Activated naive CD8-positive, alpha-beta T cell treated with anti-CD3 and anti-CD28 coated beads for 36 hours (primary cell): ENCODE data around the gene TBC1D1. TPM values are rescaled to one million over a fixed set of nuclear protein-coding genes. Genes with fewer than 3 reads are reported as not detected.
"Not testable (repeated sequence)": the region's sequence is repeated elsewhere in the genome, so short reads cannot be mapped to it uniquely, and the experiment has no call there.

Source experiments
- DNase-seq: peaks from one replicate; pipeline ENCODE4 v3.0.0; 2021
- H3K27ac Mint-ChIP-seq: one replicate; pipeline ENCODE4 v1.8.0; 2022; ENCODE audit warnings: mild to moderate bottlenecking, moderate library complexity, mixed read lengths
- H3K27me3 Mint-ChIP-seq: one replicate; pipeline ENCODE4 v1.8.0; 2022; ENCODE audit warnings: mild to moderate bottlenecking, mixed read lengths
- H3K36me3 Mint-ChIP-seq: one replicate; pipeline ENCODE4 v1.8.0; 2021; ENCODE audit warnings: mild to moderate bottlenecking, mixed read lengths
- H3K4me1 Mint-ChIP-seq: one replicate; pipeline ENCODE4 v1.8.0; 2021; ENCODE audit warnings: mixed read lengths
- H3K4me3 Mint-ChIP-seq: one replicate; pipeline ENCODE4 v1.8.0; 2022; ENCODE audit warnings: mild to moderate bottlenecking, moderate library complexity, mixed read lengths
- H3K9me3 Mint-ChIP-seq: one replicate; pipeline ENCODE4 v1.8.0; 2022; ENCODE audit warnings: mixed read lengths
- total RNA-seq, 2 experiments: library from RNA; stranded (reverse); gene quantifications; one replicate each; pipeline ENCODE4 v1.2.3, GENCODE V29; 2021

TBC1D1 gene
- total RNA-seq, 2 experiments from 2014 or later: 79.6 to 80.3 TPM

- no peak overlapping the region for H3K27ac Mint-ChIP-seq
- peaks cover 15% of the 10 kb centered on the region for H3K36me3 Mint-ChIP-seq
- no peaks in the 10 kb centered on the region for H3K27me3 Mint-ChIP-seq
- H3K9me3 Mint-ChIP-seq: no peaks in the 10 kb centered on the region
- peaks cover 10% of the 10 kb centered on the region for H3K4me1 Mint-ChIP-seq
- no peak for DNase-seq
- H3K4me3 Mint-ChIP-seq: no peak overlapping the region
Measured at GRCh38 chr4:38014421-38014852, 123.6 kb downstream of the TBC1D1 start.

DNA sequence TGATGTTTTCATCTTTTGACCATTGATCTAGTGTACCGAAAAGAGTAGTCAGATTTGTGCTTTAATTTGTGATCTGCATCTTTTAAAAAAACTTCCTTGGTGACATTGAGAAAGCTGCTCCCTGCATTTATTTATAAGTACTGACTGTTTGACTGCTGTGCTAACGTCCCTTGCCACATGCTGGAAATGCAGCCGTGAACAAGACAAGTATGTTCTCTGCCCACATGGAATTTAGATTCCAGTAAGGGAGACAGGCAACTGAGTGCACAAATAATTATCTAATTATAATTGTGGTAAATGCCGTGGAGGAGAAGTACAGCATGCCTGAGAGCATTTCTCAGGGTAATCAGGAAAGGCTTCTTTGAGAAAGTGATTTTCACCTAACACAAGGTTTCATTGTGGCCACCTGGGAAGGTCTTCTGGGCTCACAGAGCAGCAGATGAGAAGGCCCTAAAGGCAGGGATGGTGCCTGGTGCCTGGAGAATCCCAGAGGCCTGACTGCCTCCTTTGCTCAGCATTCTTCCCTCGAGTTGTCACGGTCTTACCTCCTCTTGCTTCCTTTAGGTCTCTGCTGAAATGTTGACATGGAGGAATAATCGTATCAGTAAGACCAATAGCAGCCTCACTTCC, 125.1 kb downstream of the TBC1D1 start:
- Mint-ChIP-seq H3K36me3 (peaks cover 21% of the 10 kb centered on the region), H3K4me1 (peaks cover 10% of the 10 kb centered on the region), H3K27me3 (no peaks in the 10 kb centered on the region), H3K9me3 (peaks cover 3% of the 10 kb centered on the region), H3K27ac (no peak overlapping the region), H3K4me3 (no peak overlapping the region)
- no peak for DNase-seq

- H3K4me3 Mint-ChIP-seq: no peak overlapping the region
- peaks cover 3% of the 10 kb centered on the region for H3K9me3 Mint-ChIP-seq
- DNase-seq: no peak
- no peaks in the 10 kb centered on the region for H3K27me3 Mint-ChIP-seq
- no peak overlapping the region for H3K27ac Mint-ChIP-seq
- H3K4me1 Mint-ChIP-seq: peaks cover 6% of the 10 kb centered on the region
- H3K36me3 Mint-ChIP-seq: peaks cover 28% of the 10 kb centered on the region
Measured at GRCh38 chr4:38016698-38017097, 125.8 kb downstream of the TBC1D1 start.

DNA sequence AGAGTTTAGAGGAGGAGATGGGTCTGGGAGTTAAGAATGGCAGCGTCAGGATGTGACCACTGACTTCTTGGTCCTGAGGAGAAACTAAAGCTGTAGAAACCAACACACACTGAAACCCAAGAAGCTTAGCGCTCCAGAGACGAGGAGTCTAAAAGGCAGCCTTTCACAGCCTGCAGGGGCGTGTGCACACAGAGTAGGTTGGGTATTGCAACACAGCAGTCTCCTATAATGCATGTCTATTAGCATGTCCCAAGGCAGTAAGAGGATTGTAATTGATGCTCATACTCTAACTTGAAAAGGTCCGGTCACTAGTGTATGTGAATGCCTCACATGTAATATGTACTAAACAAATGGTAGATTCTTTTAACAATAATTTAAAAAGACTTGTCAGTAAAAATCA, 126.7 kb downstream of the TBC1D1 start:
- no peak for DNase-seq
- Mint-ChIP-seq H3K4me3 (no peak overlapping the region), H3K9me3 (peaks cover 3% of the 10 kb centered on the region), H3K36me3 (peaks cover 36% of the 10 kb centered on the region), H3K4me1 (peaks cover 3% of the 10 kb centered on the region), H3K27me3 (no peaks in the 10 kb centered on the region), H3K27ac (no peak overlapping the region)

DNA sequence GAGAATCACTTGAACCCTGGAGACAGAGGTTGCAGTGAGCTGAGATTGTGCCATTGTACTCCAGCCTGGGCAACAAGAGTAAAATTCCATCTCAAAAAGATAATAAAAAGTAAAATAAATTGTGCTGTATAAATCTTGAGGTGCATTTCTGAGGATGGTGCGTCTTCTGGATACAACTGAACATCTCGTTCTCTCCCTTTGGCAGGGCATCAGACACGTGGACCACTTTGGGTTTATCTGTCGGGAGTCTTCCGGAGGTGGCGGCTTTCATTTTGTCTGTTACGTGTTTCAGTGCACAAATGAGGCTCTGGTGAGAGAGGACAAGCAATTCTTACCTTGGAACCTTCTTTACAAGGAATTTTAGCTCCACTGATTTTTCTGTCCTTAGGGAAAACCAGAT, 129.5 kb downstream of the TBC1D1 start:
- Mint-ChIP-seq H3K36me3 (peaks cover 36% of the 10 kb centered on the region), H3K27ac (no peak overlapping the region), H3K4me1 (peaks cover 3% of the 10 kb centered on the region), H3K27me3 (no peaks in the 10 kb centered on the region), H3K4me3 (no peak overlapping the region), H3K9me3 (peaks cover 3% of the 10 kb centered on the region)
- DNase-seq: no peak

- H3K36me3 Mint-ChIP-seq: peaks cover 34% of the 10 kb centered on the region
- H3K4me1 Mint-ChIP-seq, DNase-seq, H3K4me3 Mint-ChIP-seq, H3K27ac Mint-ChIP-seq, H3K9me3 Mint-ChIP-seq, H3K27me3 Mint-ChIP-seq: not testable (repeated sequence)
Measured at GRCh38 chr4:38020961-38021360, 130.1 kb downstream of the TBC1D1 start.

GRCh38 chr4:38021751-38022150, 130.9 kb downstream of the TBC1D1 start:
- Mint-ChIP-seq H3K4me3 (no peak overlapping the region), H3K27ac (no peak overlapping the region), H3K4me1 (no peaks in the 10 kb centered on the region), H3K27me3 (no peaks in the 10 kb centered on the region), H3K9me3 (peaks cover 3% of the 10 kb centered on the region), H3K36me3 (peaks cover 29% of the 10 kb centered on the region)
- no peak for DNase-seq

DNA sequence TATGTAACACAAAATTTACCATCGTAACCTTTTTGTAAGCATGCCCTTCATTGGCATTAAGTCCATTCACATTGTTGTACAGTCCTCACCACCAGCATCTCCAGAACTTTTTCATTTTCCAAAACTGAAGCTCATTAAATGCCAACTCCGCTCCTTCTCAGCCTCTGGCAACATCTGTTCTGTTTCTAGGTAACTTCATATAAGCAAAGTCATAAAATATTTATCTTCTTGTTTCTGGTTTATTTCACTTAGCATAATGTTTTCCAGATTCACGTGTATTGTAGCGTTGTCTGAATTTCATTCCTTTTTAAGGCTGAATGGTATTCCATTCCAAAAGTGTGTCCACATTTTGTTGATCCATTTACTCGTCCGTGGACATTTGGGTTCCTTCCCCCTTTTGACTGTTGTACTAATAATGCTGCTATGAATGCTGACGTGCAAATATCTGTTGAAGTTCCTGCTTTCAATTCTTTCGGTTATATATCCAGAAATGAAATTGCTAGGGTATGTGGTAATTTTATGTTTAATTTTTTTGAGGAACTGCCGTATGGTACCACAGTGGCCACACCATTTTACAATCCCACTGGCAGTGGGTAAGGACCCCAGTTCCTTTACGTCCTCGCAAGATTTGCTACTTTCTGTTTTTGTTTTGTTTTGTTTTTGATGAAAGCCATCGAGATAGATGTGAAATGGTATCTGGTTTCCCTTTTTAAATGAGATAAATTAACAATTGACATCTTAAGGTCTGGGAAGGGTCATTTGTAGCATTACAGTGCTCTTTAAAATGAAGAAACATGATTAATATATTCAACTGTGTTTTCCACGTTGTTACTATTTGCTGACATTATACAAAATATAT, 132.7 kb downstream of the TBC1D1 start:
- H3K27me3 Mint-ChIP-seq: no peaks in the 10 kb centered on the region
- H3K4me1 Mint-ChIP-seq: no peaks in the 10 kb centered on the region
- no peak overlapping the region for H3K27ac Mint-ChIP-seq
- H3K9me3 Mint-ChIP-seq: peaks cover 3% of the 10 kb centered on the region
- no peak overlapping the region for H3K4me3 Mint-ChIP-seq
- H3K36me3 Mint-ChIP-seq: peaks cover 30% of the 10 kb centered on the region
- no peak for DNase-seq

- no peaks in the 10 kb centered on the region for H3K4me1 Mint-ChIP-seq
- peaks cover 33% of the 10 kb centered on the region for H3K36me3 Mint-ChIP-seq
- peaks cover 3% of the 10 kb centered on the region for H3K9me3 Mint-ChIP-seq
- no peak overlapping the region for H3K4me3 Mint-ChIP-seq
- no peaks in the 10 kb centered on the region for H3K27me3 Mint-ChIP-seq
- no peak for DNase-seq
- H3K27ac Mint-ChIP-seq: no peak overlapping the region
Measured at GRCh38 chr4:38024206-38024509, 133.3 kb downstream of the TBC1D1 start.

DNA sequence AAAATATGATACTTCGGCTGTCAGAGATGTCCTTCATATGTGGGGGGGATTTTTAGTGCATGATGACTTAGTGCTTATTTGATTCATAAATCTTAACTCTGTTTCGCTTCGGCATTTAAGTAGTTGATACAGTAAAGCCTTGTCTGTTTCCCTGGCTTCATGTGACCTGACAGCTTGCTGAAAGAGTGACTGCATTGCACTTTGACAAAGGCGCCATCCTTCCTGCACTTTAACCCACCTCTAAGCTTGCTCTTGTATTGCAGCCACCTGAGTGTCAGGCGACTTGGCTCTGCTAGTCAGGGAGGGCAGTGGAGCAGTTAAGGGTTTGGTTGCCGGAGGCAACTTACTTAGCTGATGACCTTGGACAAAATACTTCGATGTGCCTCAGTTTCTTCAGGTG, 134.8 kb downstream of the TBC1D1 start:
- peaks cover 32% of the 10 kb centered on the region for H3K36me3 Mint-ChIP-seq
- no peaks in the 10 kb centered on the region for H3K4me1 Mint-ChIP-seq
- DNase-seq: no peak
- no peak overlapping the region for H3K27ac Mint-ChIP-seq
- no peaks in the 10 kb centered on the region for H3K27me3 Mint-ChIP-seq
- H3K4me3 Mint-ChIP-seq: no peak overlapping the region
- H3K9me3 Mint-ChIP-seq: peaks cover 3% of the 10 kb centered on the region

DNA sequence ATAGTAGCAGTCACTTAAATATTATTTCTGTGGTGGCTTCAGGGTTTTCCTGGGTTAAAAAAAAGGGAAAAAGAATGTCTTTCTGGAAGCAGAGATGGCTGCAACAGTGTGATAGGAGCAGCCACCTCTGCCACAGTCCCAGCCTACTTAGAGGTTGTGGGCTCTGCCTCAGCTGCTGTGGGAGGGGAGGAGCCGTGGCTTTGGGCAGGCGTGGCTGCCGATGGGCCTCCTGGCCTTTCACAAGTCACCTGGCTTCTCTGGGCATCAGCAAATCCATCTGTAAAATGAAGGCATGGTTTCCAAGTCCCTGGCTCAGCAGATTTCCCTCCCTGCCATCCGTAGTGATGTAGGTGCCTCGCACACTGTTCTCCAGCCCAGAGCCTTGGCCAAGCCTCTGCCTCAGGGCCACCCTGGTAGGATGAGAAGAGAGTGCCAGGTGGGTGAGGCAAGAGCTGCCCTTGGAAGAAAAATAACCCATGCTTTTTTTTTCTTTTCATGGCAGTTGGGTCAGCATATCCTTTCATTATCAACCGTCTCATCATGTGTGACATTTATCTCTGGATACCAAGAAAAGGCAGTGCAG, 135.4 kb downstream of the TBC1D1 start:
- peaks cover 26% of the 10 kb centered on the region for H3K36me3 Mint-ChIP-seq
- H3K4me3 Mint-ChIP-seq: no peak overlapping the region
- H3K4me1 Mint-ChIP-seq: no peaks in the 10 kb centered on the region
- no peak overlapping the region for H3K27ac Mint-ChIP-seq
- no peaks in the 10 kb centered on the region for H3K27me3 Mint-ChIP-seq
- no peaks in the 10 kb centered on the region for H3K9me3 Mint-ChIP-seq
- DNase-seq: no peak

DNA sequence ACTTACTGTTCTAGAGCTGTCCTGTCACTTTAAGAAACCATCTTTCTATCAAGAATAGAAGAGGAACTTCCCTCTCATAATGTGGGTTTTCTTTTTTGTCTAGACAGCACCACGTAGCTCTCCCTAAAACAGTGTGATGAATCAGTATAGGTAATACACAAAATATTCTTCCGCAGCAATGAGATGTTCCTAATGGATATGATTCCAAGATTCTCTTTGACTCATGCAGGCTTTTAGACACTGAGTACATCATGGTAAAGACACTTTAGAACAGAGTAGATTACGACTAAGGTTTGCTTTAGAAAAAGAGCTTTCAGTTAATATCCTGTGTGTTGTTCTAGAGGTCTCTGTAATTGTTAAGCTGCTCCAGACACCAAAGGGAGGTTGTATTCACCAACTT, 139.1 kb downstream of the TBC1D1 start:
- Mint-ChIP-seq H3K36me3 (peaks cover 10% of the 10 kb centered on the region), H3K27ac (no peak overlapping the region), H3K4me1 (no peaks in the 10 kb centered on the region), H3K27me3 (no peaks in the 10 kb centered on the region), H3K9me3 (no peaks in the 10 kb centered on the region), H3K4me3 (no peak overlapping the region)
- DNase-seq: no peak

DNA sequence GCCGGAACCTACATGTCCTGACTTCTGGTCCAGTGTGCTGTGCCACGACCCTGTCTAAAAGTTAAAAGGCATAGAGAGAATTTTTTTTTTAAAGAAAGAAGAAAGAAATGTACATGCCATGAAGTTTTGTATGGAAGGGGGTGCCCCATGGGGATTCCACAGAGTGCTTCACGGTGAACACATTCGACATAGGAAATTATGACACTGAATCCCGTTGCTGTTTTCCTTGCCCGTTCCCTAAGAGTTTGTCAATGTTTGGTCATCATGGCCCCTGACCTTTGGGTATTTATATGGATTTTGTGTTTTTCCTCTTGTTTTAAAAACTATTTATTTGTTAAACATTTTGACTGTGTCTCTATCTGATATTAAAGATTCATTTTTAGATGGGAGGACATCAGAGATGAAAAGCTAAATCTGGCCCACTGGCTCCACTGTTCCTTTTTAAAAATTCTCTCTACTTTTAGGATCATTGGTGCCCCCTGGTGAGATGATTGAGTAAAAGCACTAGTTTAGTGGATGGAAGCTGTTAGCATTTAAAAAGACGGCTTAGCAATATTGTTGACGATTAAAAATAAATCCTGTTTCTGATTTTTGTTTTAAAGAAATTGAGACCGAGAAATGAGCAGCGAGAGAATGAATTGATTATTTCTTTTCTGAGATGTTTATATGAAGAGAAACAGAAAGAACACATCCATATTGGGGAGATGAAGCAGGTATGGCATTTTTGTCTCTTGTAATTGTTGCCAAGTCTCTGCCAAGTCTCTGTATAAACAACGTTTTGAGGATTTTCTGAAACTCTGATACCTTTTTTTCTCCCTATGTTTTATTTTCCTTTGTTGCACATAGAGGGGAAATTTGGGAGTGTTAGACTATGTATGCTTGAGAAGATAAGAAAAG, 144.3 kb downstream of the TBC1D1 start:
- DNase-seq: no peak
- Mint-ChIP-seq H3K4me3 (no peak overlapping the region), H3K9me3 (no peaks in the 10 kb centered on the region), H3K27ac (no peak overlapping the region), H3K36me3 (peaks cover 4% of the 10 kb centered on the region), H3K4me1 (peaks cover 2% of the 10 kb centered on the region), H3K27me3 (no peaks in the 10 kb centered on the region)

DNA sequence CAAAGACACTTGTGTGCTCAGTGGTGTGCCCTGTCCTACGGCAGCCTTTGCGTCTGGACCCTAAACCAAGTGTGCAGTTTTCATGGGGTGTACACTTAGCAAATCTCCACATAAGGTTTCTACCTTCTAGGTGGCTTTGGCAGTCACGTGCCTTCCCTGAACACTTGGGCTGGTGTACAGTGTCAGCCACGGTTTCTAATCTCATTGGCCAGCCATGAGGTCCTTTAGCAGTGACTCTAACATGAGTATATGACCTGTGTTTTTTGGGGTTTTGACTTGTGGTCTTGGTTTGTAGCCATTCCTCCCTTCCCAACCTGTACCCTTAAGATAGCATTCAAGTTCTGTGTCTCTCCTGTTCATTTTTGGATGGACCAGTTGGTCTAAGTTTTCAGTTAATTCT, 145.7 kb downstream of the TBC1D1 start:
- Mint-ChIP-seq H3K27me3 (no peaks in the 10 kb centered on the region), H3K4me3 (no peak overlapping the region), H3K9me3 (no peaks in the 10 kb centered on the region), H3K4me1 (peaks cover 2% of the 10 kb centered on the region), H3K27ac (no peak overlapping the region), H3K36me3 (peaks cover 9% of the 10 kb centered on the region)
- no peak for DNase-seq

- Mint-ChIP-seq H3K9me3 (no peaks in the 10 kb centered on the region), H3K4me1 (peaks cover 2% of the 10 kb centered on the region), H3K36me3 (peaks cover 12% of the 10 kb centered on the region), H3K27ac (no peak overlapping the region), H3K4me3 (no peak overlapping the region), H3K27me3 (no peaks in the 10 kb centered on the region)
- DNase-seq: no peak
Measured at GRCh38 chr4:38037612-38038011, 146.7 kb downstream of the TBC1D1 start.
